Tibial artery (tissue), 4 donors: ENCODE measurements around the gene CNTN4.

Experiments used
- DNase-seq, 2 donors: peaks; one replicate each; pipeline ENCODE4 v3.0.0-alpha.2; 2019
- H3K27ac ChIP-seq, 2 donors: fragments of 200-600 bp; sonication (generic) in 1 of 2; 1 replicate in 1 of 2; 2 replicates in 1 of 2; pipeline ENCODE4 v1.5.1; 2018 to 2019; ENCODE audit warnings: mild to moderate bottlenecking in 1 of 2
- H3K27me3 ChIP-seq, 2 donors: fragments of 200-600 bp; sonication (generic) in 1 of 2; one replicate each; pipeline versions ENCODE4 v1.5.1 to v1.6.0; 2016 to 2019
- H3K36me3 ChIP-seq, 3 donors: fragments of 200-600 bp; sonication (generic) in 2 of 3; one replicate each; pipeline ENCODE4 v1.5.1; 2016 to 2019; ENCODE audit warnings: mild to moderate bottlenecking in 2 of 3
- H3K4me1 ChIP-seq, 4 donors: fragments of 200-600 bp; sonication (generic) in 2 of 4; 1 replicate in 3 of 4; 2 replicates in 1 of 4; pipeline ENCODE4 v1.5.1; 2016 to 2019
- H3K4me3 ChIP-seq, 2 donors: fragments of 200-600 bp; sonication (generic) in 1 of 2; 1 replicate in 1 of 2; 2 replicates in 1 of 2; pipeline ENCODE4 v1.5.1; 2018 to 2019; ENCODE audit warnings: mild to moderate bottlenecking in 2 of 2
- H3K9me3 ChIP-seq, 3 donors: fragments of 200-600 bp; sonication (generic) in 1 of 3; one replicate each; pipeline ENCODE4 v1.5.1; 2016 to 2019
- CTCF ChIP-seq, 2 experiments: fragments of 200-600 bp in 1 of 2; fragments of 450-650 bp in 1 of 2; IDR thresholded peaks; one replicate each; pipeline ENCODE4 v1.5.1; 2017 to 2019; ENCODE audit warnings: antibody characterized with exemption in 2 of 2, mild to moderate bottlenecking in 1 of 2, moderate library complexity in 1 of 2
- intact Hi-C: fragments of 100-400 bp; cut with DNase I; formaldehyde crosslinking; loops from one replicate; pipeline ENCODE4 v1.15.0; 2023; ENCODE audit warnings: low total_unique reads

CNTN4 gene

DNA sequence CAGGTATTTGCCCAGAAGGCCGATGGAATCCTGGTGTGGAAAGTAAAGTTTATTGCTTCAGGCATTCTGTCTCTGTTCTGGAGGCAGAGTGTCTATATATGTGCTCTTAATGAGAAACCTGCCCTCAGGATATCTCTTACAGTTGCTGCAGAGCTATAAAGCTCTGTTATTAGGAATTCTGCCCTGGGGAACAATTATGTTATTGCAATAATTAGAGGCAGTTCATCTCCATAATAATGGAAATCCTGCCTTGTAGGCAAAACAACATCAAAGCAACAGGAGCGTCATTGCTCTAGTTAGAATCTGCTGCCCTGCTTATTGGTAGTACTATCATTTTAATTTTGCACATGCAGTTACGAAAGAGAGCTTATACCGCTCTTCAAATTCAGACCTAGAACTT lies 835.9 kb downstream of the CNTN4 start:
- H3K4me3 ChIP-seq, result no peak overlapping the region
- no peaks in the 10 kb centered on the region for H3K9me3 ChIP-seq
- no peaks in the 10 kb centered on the region for H3K36me3 ChIP-seq
- no peaks in the 10 kb centered on the region for H3K27me3 ChIP-seq
- H3K27ac ChIP-seq, result no peak overlapping the region
- intact Hi-C loops, result no loop called here
- no peak for DNase-seq
- no peak for TF ChIP-seq CTCF (IDR thresholded peaks at IDR 0.05)
- no peaks in the 10 kb centered on the region for H3K4me1 ChIP-seq

DNA sequence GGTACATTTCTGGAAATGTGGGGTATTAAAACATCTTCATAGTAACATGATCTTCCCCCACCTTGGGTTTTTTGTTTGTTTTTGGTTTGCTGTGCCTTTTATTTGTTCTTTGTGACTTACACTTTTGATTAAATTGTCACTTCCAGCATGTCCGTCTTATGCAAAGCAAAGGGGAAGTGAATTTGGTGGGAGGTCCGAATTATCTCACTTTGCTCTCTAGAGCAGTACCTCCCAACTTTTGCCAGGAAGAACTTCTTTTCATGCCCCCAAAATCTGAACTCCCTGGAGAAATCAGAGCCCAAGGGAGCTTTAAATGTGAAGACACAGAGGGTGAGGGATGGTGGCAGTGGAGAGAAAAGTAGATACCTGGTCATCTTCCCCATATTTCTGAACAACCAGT lies 838.4 kb downstream of the CNTN4 start:
- Histone ChIP-seq H3K4me3 (no peak overlapping the region), H3K27me3 (no peaks in the 10 kb centered on the region), H3K9me3 (no peaks in the 10 kb centered on the region), H3K36me3 (no peaks in the 10 kb centered on the region), H3K4me1 (no peaks in the 10 kb centered on the region), H3K27ac (no peak overlapping the region)
- TF ChIP-seq CTCF (IDR thresholded peaks at IDR 0.05), result no peak
- DNase-seq, result no peak
- intact Hi-C loops, result no loop called here

- Histone ChIP-seq H3K27ac (no peak overlapping the region), H3K4me3 (no peak overlapping the region), H3K27me3 (no peaks in the 10 kb centered on the region), H3K36me3 (no peaks in the 10 kb centered on the region), H3K9me3 (no peaks in the 10 kb centered on the region), H3K4me1 (no peaks in the 10 kb centered on the region)
- no peak for TF ChIP-seq CTCF (IDR thresholded peaks at IDR 0.05)
- DNase-seq, result no peak
- intact Hi-C loops, result no loop called here
These were observed 838.9 kb downstream of the CNTN4 start for GRCh38 chr3:2937592-2937991.

- no peak overlapping the region for H3K4me3 ChIP-seq
- no peaks in the 10 kb centered on the region for H3K36me3 ChIP-seq
- TF ChIP-seq CTCF (IDR thresholded peaks at IDR 0.05), result no peak
- DNase-seq, result no peak
- no peaks in the 10 kb centered on the region for H3K9me3 ChIP-seq
- intact Hi-C loops, result no loop called here
- no peak overlapping the region for H3K27ac ChIP-seq
- H3K27me3 ChIP-seq, result no peaks in the 10 kb centered on the region
- no peaks in the 10 kb centered on the region for H3K4me1 ChIP-seq
These were observed 840.0 kb downstream of the CNTN4 start for GRCh38 chr3:2938711-2939110.

DNA sequence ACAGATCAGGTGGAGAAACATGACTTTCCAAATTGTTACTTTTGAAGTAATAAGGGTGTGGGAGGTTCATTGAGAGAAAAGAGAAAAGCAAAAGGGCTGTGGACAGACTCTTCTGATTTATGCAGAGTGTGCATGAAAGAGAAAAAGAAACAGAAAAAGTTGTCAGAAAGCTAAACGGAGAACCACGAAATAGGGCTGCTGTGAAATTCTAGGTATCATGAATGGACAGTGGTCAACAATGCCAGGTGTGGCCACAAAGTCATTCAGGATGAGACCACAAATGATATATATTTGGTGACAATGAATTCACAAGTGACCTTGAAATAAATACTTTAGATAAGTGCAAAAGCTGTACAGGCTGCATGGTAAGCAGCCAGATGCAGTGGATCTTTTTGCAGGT lies 841.4 kb downstream of the CNTN4 start:
- no peaks in the 10 kb centered on the region for H3K4me1 ChIP-seq
- no peaks in the 10 kb centered on the region for H3K36me3 ChIP-seq
- H3K27me3 ChIP-seq, result no peaks in the 10 kb centered on the region
- no peak for DNase-seq
- no peaks in the 10 kb centered on the region for H3K9me3 ChIP-seq
- intact Hi-C loops, result no loop called here
- H3K4me3 ChIP-seq, result no peak overlapping the region
- TF ChIP-seq CTCF (IDR thresholded peaks at IDR 0.05), result no peak
- no peak overlapping the region for H3K27ac ChIP-seq

DNA sequence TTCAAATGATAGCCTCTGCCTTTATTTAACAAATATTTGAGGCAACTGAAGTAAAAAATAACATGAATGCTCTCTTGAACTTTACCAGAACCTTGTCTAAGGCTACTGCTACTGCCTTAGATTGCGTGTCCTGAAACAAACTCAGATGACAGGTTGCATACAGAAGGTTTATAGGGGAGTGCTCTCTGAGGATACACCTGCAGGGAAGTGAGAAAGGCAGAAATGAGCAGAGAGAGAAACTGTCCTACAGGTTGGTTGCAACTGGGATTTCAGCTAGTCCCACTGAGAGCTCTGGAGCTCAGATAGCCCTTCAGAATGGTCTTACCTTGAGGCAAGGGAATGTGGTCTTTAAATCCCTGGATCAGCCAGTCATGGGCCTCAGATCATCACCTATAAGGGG lies 846.0 kb downstream of the CNTN4 start:
- intact Hi-C loops, result no loop called here
- no peak for DNase-seq
- H3K9me3 ChIP-seq, result no peaks in the 10 kb centered on the region
- H3K4me3 ChIP-seq, result no peak overlapping the region
- H3K36me3 ChIP-seq, result no peaks in the 10 kb centered on the region
- no peak overlapping the region for H3K27ac ChIP-seq
- TF ChIP-seq CTCF (IDR thresholded peaks at IDR 0.05), result no peak
- no peaks in the 10 kb centered on the region for H3K4me1 ChIP-seq
- H3K27me3 ChIP-seq, result no peaks in the 10 kb centered on the region
